Activated CD4-positive, alpha-beta memory T cell treated with anti-CD3 and anti-CD28 coated beads, Interleukin-2, amount 10 ng/mL, durations not matched to agents 7 days and 5 days (primary cell): ENCODE results near the gene ABCF3. TPM values are rescaled to one million over a fixed set of nuclear protein-coding genes. Genes with fewer than 3 reads are reported as not detected.

Source experiments
- CTCF ChIA-PET: fragments of 350-600 bp; sonication (Branson Sonifier 250); formaldehyde crosslinking; loops from one replicate; lab custom pipeline; 2021; ENCODE audit warnings: antibody characterized with exemption, inconsistent platforms; lab: Charles Lee
- POLR2A ChIA-PET: fragments of 350-600 bp; sonication (Branson Sonifier 250); formaldehyde crosslinking; loops from one replicate; lab custom pipeline; 2021; ENCODE audit warnings: antibody characterized with exemption; lab: Charles Lee
- DNase-seq: peaks from one replicate; pipeline ENCODE4 v3.0.0-alpha.2; 2020
- H3K27ac Mint-ChIP-seq: one replicate; pipeline ENCODE4 v1.8.0; 2021; ENCODE audit warnings: mild to moderate bottlenecking, mixed read lengths
- H3K27me3 Mint-ChIP-seq: one replicate; pipeline ENCODE4 v1.8.0; 2021; ENCODE audit warnings: mixed read lengths
- H3K36me3 Mint-ChIP-seq: one replicate; pipeline ENCODE4 v1.8.0; 2021; ENCODE audit warnings: low read depth, mixed read lengths
- H3K4me1 Mint-ChIP-seq: one replicate; pipeline ENCODE4 v1.8.0; 2021; ENCODE audit warnings: mixed read lengths
- H3K4me3 Mint-ChIP-seq: one replicate; pipeline ENCODE4 v1.8.0; 2021; ENCODE audit warnings: mild to moderate bottlenecking, mixed read lengths
- H3K9me3 Mint-ChIP-seq: one replicate; pipeline ENCODE4 v1.8.0; 2021; ENCODE audit warnings: mixed read lengths
- total RNA-seq, 2 experiments: library from RNA; stranded (reverse); gene quantifications; one replicate each; pipeline ENCODE4 v1.2.3, GENCODE V29; 2021

ABCF3 gene
- total RNA-seq, 2 experiments from 2014 or later = 53.7 to 60.1 TPM

GRCh38 chr3:184177767-184178306 is 8.2 kb upstream of the ABCF3 start:
- H3K27ac Mint-ChIP-seq = no peak overlapping the region
- H3K36me3 Mint-ChIP-seq = peaks cover 54% of the 10 kb centered on the region
- H3K4me3 Mint-ChIP-seq = no peak overlapping the region
- H3K9me3 Mint-ChIP-seq = no peaks in the 10 kb centered on the region
- POLR2A ChIA-PET = interaction anchor here (1.8 to 5.6 kb wide), 2 partner anchors 8 to 41 kb away, joined by 4 to 36 read pairs; partner anchors contain the start of gene ABCF3
- peaks cover 33% of the 10 kb centered on the region for H3K4me1 Mint-ChIP-seq
- CTCF ChIA-PET = interaction anchor here (1.2 kb wide), 1 partner anchor 11 kb away, joined by 3 read pairs; no protein-coding TSS in a partner anchor
- no peaks in the 10 kb centered on the region for H3K27me3 Mint-ChIP-seq
- no peak for DNase-seq

- POLR2A ChIA-PET = interaction anchor here (1.8 kb wide), 1 partner anchor 42 kb away, joined by 4 read pairs; no protein-coding TSS in a partner anchor
- Mint-ChIP-seq H3K36me3 (peaks cover 60% of the 10 kb centered on the region), H3K27me3 (no peaks in the 10 kb centered on the region), H3K9me3 (no peaks in the 10 kb centered on the region), H3K4me3 (no peak overlapping the region), H3K4me1 (peaks cover 31% of the 10 kb centered on the region), H3K27ac (no peak overlapping the region)
- CTCF ChIA-PET = interaction anchor here (1.2 kb wide), 1 partner anchor 10 kb away, joined by 3 read pairs; no protein-coding TSS in a partner anchor
- no peak for DNase-seq
Observed at GRCh38 chr3:184178521-184179138, 7.4 kb upstream of the ABCF3 start.

GRCh38 chr3:184180165-184180564 is 5.8 kb upstream of the ABCF3 start:
- H3K27ac Mint-ChIP-seq = no peak overlapping the region
- no peaks in the 10 kb centered on the region for H3K9me3 Mint-ChIP-seq
- H3K27me3 Mint-ChIP-seq = no peaks in the 10 kb centered on the region
- H3K36me3 Mint-ChIP-seq = peaks cover 72% of the 10 kb centered on the region
- ChIA-PET CTCF (no interaction called here), POLR2A (interaction anchor here (0.9 kb wide), 1 partner anchor 20 kb away, joined by 3 read pairs; no protein-coding TSS in a partner anchor)
- peaks cover 27% of the 10 kb centered on the region for H3K4me1 Mint-ChIP-seq
- H3K4me3 Mint-ChIP-seq = no peak overlapping the region
- DNase-seq = no peak

- ChIA-PET POLR2A (interaction anchor here (1.1 to 1.2 kb wide), 2 partner anchors 37 to 46 kb away, joined by 3 to 5 read pairs; partner anchors contain the start of gene EIF2B5), CTCF (interaction anchor here (0.8 to 1.1 kb wide), 2 partner anchors 65 to 68 kb away, joined by 3 to 4 read pairs; partner anchors contain the start of gene EEF1AKMT4)
- DNase-seq = no peak
- Mint-ChIP-seq H3K4me3 (no peak overlapping the region), H3K36me3 (peaks cover 77% of the 10 kb centered on the region), H3K9me3 (no peaks in the 10 kb centered on the region), H3K4me1 (peaks cover 21% of the 10 kb centered on the region), H3K27ac (no peak overlapping the region), H3K27me3 (no peaks in the 10 kb centered on the region)
Observed at GRCh38 chr3:184181596-184181995, 4.4 kb upstream of the ABCF3 start.

GRCh38 chr3:184183679-184184078 is 2.3 kb upstream of the ABCF3 start:
- Mint-ChIP-seq H3K27ac (no peak overlapping the region), H3K27me3 (no peaks in the 10 kb centered on the region), H3K4me3 (no peak overlapping the region), H3K9me3 (no peaks in the 10 kb centered on the region), H3K4me1 (peaks cover 29% of the 10 kb centered on the region), H3K36me3 (peaks cover 81% of the 10 kb centered on the region)
- ChIA-PET POLR2A (interaction anchor here (0.9 to 2.3 kb wide), 2 partner anchors 9 to 66 kb away, joined by 3 to 14 read pairs; partner anchors contain the start of genes AP2M1 and EEF1AKMT4), CTCF (interaction anchor here (0.8 to 0.9 kb wide), 2 partner anchors 13 to 32 kb away, joined by 3 read pairs; no protein-coding TSS in a partner anchor)
- DNase-seq = no peak

- ChIA-PET POLR2A (interaction anchor here (0.8 to 2.3 kb wide), 5 partner anchors 10 to 65 kb away, joined by 3 to 36 read pairs (median 9); partner anchors contain the start of genes AP2M1 and EEF1AKMT4), CTCF (interaction anchor here (0.8 to 1.9 kb wide), 5 partner anchors 10 to 43 kb away, joined by 3 to 7 read pairs (median 3); partner anchors contain the start of genes AP2M1 and DVL3)
- Mint-ChIP-seq H3K27ac (peak overlapping the region; percentile 88), H3K4me3 (peak overlapping the region; percentile 93), H3K36me3 (peaks cover 79% of the 10 kb centered on the region), H3K27me3 (no peaks in the 10 kb centered on the region), H3K4me1 (peaks cover 33% of the 10 kb centered on the region), H3K9me3 (no peaks in the 10 kb centered on the region)
- DNase-seq = no peak
Observed at GRCh38 chr3:184184546-184185230, 1.3 kb upstream of the ABCF3 start.

GRCh38 chr3:184185461-184186183 is 377 bp upstream of the ABCF3 start:
- Mint-ChIP-seq H3K27ac (peak overlapping the region; percentile 88), H3K36me3 (peaks cover 79% of the 10 kb centered on the region), H3K4me3 (peak overlapping the region; percentile 93), H3K9me3 (no peaks in the 10 kb centered on the region), H3K27me3 (no peaks in the 10 kb centered on the region), H3K4me1 (peaks cover 36% of the 10 kb centered on the region)
- peak; percentile 99 for DNase-seq
- ChIA-PET CTCF (interaction anchor here (0.6 to 1.9 kb wide), 7 partner anchors 9 to 168 kb away, joined by 3 to 8 read pairs (median 4); partner anchors contain the start of genes ABCC5, AP2M1, DVL3 and EEF1AKMT4), POLR2A (interaction anchor here (0.8 to 2.3 kb wide), 8 partner anchors 9 to 61 kb away, joined by 3 to 36 read pairs (median 5); partner anchors contain the start of genes AP2M1 and DVL3)

- H3K4me1 Mint-ChIP-seq = peaks cover 36% of the 10 kb centered on the region
- H3K4me3 Mint-ChIP-seq = peak overlapping the region; percentile 93
- H3K27ac Mint-ChIP-seq = no peak overlapping the region
- H3K36me3 Mint-ChIP-seq = peaks cover 68% of the 10 kb centered on the region
- DNase-seq = no peak
- ChIA-PET POLR2A (interaction anchor here (0.8 to 2.3 kb wide), 7 partner anchors 7 to 52 kb away, joined by 3 to 36 read pairs (median 6); partner anchors contain the start of genes AP2M1, DVL3 and EIF2B5), CTCF (interaction anchor here (0.7 to 1.8 kb wide), 5 partner anchors 12 to 291 kb away, joined by 3 to 6 read pairs (median 3); partner anchors contain the start of genes ABCC5, DVL3 and EEF1AKMT4)
- no peaks in the 10 kb centered on the region for H3K27me3 Mint-ChIP-seq
- H3K9me3 Mint-ChIP-seq = no peaks in the 10 kb centered on the region
Observed at GRCh38 chr3:184186902-184187207, 856 bp downstream of the ABCF3 start.

GRCh38 chr3:184188080-184188479 is 2.1 kb downstream of the ABCF3 start:
- Mint-ChIP-seq H3K9me3 (no peaks in the 10 kb centered on the region), H3K27ac (no peak overlapping the region), H3K36me3 (peaks cover 69% of the 10 kb centered on the region), H3K4me3 (peak overlapping the region; percentile 25), H3K4me1 (peaks cover 36% of the 10 kb centered on the region), H3K27me3 (no peaks in the 10 kb centered on the region)
- DNase-seq = no peak
- CTCF ChIA-PET = interaction anchor here (0.9 kb wide), 1 partner anchor 10 kb away, joined by 3 read pairs; no protein-coding TSS in a partner anchor
- POLR2A ChIA-PET = interaction anchor here (0.8 to 1.3 kb wide), 2 partner anchors 13 to 59 kb away, joined by 3 to 5 read pairs; no protein-coding TSS in a partner anchor

- Mint-ChIP-seq H3K27me3 (no peaks in the 10 kb centered on the region), H3K36me3 (peaks cover 69% of the 10 kb centered on the region), H3K4me1 (peaks cover 36% of the 10 kb centered on the region), H3K27ac (no peak overlapping the region), H3K9me3 (no peaks in the 10 kb centered on the region), H3K4me3 (no peak overlapping the region)
- DNase-seq = no peak
- ChIA-PET CTCF (no interaction called here), POLR2A (no interaction called here)
Observed at GRCh38 chr3:184189421-184189820, 3.4 kb downstream of the ABCF3 start.

- H3K27me3 Mint-ChIP-seq = no peaks in the 10 kb centered on the region
- POLR2A ChIA-PET = no interaction called here
- no peak overlapping the region for H3K27ac Mint-ChIP-seq
- H3K9me3 Mint-ChIP-seq = no peaks in the 10 kb centered on the region
- H3K36me3 Mint-ChIP-seq = peaks cover 49% of the 10 kb centered on the region
- no peak for DNase-seq
- no peak overlapping the region for H3K4me3 Mint-ChIP-seq
- CTCF ChIA-PET = no interaction called here
- H3K4me1 Mint-ChIP-seq = peaks cover 14% of the 10 kb centered on the region
Observed at GRCh38 chr3:184192889-184193288, 6.9 kb downstream of the ABCF3 start.
